NCI-H2227 (cell line): ENCODE results near the gene GPAT2.
"Not testable (repeated sequence)": the region's sequence is repeated elsewhere in the genome, so short reads cannot be mapped to it uniquely, and the experiment has no call there.

Source experiments
- DNase-seq: peaks from one replicate; lab custom pipeline; 2025; ENCODE audit not compliant: unreplicated experiment; lab: John Stamatoyannopoulos, UW

GPAT2 gene

GRCh38 chr2:96034792-96035191 is at the start of gene GPAT2:
GPAT2 (minus strand) TSS chr2:96034916; CDS start chr2:96032359, 2,557 bp downstream.
- DNase-seq = not testable (repeated sequence)

- DNase-seq = no peak
Measured at GRCh38 chr2:96083989-96084857, 49.5 kb upstream of the GPAT2 start.

DNA sequence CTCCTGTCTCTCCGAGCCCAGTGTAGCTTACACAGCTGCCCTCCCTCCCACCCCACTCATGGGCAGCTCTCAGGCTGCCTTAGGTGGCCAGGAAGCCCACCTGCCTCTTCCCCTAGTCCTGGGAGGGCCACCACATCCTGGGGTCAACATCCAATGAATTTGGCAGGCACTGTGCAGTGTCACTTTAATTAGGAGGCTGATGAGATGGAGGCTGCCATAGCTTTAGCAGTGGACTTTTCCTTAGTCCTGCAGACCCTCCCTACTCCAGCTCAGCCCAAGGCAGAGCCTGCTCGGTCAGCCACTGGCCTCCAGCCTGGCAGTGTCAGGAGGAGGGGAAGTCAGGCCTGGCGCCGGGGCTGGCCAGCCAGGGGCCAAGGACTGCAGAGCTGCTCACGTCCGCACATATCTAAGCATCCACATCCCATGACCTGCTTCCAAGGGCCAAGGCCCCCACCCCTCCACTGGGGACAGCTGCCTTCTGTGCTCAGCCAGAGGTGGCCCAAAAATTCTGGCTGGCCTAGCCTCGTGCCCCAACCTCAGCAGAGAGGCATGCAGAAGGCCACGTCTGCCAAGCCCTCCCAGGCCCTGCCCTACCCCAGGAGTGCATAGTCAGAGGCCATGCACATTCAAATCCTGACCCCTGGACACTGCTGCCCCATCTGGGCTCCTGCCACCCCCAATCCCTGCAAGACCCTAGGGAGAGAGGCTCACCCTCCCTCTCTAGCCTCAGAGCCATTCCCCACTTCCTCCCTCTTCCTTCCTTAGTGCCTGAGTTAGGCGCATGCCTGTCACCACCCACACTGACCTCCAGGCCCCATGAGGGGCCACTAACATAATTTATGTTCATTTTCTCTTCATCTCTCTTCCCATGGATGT is 48.6 kb upstream of the GPAT2 start:
- no peak for DNase-seq

- no peak for DNase-seq
Measured at GRCh38 chr2:96082211-96083063, 47.7 kb upstream of the GPAT2 start.

DNA sequence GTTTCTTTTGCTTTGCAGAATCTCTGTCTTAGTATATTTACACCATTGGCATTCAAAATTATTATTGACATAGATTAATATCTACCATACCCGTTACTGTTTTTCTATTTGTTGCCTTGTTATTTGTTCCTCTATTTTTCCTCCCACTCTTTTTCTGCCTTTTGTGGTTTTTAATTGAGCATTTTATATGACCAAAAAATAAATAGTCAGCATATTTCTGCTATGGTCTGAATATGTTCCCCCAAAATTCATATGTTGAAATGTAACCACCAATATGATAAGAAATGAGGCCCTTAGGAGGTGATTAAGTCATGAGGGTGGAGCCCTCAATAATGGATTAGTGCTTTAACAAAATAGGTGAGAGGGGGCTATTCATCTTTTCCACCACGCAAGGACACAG is 46.3 kb upstream of the GPAT2 start:
- DNase-seq = no peak

DNA sequence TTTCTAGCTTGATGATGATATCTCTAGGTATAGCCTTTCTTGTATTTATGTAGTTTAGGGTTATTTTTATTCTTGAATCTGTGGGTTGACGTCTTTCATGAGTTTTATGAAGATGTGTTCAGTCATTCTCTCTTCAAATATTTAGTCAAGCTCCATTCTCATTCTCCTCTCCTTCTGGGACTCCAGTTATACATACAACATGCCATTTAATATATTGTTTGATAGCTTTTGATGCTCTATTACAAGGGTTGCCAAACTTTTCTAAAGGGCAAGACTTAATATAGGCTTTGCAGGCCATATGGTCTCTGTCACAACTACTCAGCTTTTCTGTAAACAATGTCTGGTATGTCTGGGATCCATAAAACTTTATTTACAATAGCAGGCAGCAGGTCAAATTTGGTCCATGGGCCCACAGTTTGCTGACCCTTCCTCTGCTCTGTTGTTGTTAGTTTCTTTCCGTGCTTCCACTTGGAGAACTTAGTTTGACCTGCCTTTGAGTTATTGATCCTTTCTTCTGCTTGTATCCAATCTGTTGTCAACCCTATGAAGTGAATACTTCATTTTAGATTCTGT is 40.6 kb upstream of the GPAT2 start:
- DNase-seq = no peak

DNA sequence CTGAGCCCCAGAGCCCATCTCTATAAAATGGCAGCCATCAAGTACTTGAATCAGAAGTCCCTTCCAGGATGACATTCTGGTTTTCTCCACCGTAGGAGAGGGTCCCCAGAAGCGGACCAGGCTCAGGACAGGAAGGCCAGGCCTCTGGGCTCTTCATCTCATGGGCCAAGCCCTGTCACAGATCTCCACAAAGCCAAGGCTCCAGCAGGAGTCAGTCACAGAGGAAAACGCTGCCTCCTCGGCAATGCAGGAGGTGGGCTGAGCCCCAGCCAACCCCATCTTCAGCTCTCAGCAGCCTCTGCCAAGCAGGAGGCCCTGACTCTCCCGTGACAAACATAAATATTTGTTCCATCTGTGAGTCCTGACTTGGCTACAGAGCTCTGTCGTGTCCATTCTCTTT is 39.4 kb upstream of the GPAT2 start:
- no peak for DNase-seq

DNA sequence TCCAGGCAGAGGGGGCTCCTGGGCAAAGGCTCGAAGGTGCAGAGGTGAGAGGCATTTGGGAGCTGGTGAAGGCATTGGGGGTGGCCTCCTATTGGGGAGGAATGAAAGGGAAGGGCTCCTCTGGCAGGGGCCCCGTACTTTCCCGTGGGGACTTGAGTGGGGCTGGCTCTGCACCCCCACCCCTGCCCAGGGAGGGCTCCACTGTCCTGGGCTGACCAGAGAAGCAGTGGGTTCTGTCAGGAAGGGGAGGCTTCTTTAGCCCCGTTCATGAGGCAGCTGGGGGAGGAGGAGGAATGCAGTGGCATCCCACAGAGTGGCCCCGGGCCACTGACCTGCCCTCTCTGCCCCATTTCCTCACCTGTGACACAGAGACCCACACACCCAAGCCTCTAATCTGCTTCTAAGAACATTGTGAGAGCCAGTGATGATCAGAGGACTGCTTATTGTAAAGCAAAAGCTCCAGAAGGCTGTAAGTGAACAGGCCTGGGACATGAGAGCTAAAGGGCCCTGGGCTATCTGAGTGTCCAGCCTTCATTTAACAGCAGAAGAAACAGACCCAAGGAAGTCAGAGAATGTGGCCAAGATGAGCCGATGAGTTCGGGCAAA is 38.6 kb upstream of the GPAT2 start:
- DNase-seq = no peak

DNA sequence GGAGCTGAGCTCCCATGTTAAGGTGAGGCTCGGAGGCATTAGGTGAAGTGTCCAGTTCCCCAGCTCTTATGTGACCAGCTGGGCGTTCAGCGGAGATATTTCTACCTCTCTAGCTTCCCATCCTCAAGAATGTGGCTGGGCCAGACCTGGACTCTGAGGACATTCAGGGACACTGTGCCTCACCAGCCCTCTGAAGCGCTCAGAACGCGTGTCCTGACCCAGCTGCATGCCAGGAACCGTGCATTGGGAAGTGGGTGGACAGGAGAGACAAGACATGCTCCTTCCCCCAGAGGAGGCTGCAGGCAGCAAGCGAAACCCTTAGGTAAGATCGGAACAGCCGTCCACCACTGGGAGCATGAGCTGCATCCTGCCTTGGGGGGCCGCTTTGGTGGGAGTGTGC is 38.0 kb upstream of the GPAT2 start:
- no peak for DNase-seq

DNA sequence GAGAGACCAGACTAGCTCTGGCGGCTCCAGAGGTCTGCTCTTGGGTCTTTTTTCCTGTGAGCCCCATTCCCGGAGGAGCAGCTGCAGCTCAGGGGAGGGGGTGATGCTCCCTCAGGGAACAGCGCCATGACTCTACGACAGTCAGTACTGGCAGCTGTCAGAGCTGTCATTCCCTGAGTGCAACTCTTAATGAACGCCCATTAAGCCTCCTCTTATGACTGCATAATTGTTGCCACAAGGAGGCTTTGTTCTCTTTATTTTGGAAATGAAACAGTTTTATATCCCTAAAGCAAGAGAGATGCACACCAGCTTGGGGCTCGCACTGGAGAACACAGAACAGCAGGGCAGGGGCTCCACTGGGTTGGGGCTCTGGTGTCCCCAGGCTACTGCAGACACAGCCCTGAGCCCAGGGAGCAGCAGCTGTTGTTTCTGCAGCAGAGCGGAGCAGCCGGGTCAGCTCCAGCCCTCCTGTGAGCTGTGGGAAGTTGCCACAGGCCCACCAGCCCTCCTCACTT is 37.3 kb upstream of the GPAT2 start:
- DNase-seq = not testable (repeated sequence)

DNA sequence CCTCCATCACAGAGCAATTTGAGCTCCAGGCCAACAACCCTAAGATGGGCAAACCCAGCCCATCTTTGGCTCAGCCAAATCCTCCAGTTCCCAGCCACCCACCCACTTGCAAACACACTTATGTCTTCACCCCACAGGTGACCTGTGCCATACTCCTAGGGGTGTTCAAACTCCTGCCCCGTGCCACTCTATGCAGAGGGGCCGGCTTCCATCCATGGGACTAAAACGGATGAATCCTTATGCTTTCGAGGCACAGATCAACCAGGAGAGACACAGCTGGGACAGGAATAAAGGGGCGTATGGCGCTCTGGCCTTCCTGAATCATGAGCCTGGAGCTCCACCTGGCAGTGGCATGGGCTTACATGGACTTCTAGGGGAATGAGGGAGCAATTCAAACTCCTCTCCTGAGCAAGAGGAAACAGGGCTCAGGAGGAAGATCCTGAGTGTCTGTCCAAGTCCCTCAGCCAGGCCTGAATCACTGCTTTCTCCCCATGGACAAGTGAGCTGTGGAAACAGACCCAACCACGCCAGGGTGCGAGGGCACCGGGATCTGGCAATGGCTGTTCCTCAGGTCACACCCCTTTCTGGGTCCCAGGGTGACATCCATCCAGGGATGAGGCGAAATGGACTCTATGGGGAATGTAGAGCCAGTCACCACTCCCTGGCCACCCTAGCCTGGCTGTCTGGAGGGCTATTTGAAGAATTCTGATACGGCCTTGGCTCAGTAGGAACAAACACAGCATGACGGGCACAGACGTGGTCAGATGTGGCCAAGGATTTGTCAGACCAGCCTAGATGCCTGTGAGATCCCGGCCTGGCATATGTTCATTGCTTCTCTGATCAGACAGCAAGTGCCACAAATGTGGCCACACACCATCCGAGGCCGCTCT is 36.6 kb upstream of the GPAT2 start:
- not testable (repeated sequence) for DNase-seq

- DNase-seq = not testable (repeated sequence)
Measured at GRCh38 chr2:96070351-96070750, 35.6 kb upstream of the GPAT2 start.

- DNase-seq = not testable (repeated sequence)
Measured at GRCh38 chr2:96069878-96070277, 35.2 kb upstream of the GPAT2 start.

DNA sequence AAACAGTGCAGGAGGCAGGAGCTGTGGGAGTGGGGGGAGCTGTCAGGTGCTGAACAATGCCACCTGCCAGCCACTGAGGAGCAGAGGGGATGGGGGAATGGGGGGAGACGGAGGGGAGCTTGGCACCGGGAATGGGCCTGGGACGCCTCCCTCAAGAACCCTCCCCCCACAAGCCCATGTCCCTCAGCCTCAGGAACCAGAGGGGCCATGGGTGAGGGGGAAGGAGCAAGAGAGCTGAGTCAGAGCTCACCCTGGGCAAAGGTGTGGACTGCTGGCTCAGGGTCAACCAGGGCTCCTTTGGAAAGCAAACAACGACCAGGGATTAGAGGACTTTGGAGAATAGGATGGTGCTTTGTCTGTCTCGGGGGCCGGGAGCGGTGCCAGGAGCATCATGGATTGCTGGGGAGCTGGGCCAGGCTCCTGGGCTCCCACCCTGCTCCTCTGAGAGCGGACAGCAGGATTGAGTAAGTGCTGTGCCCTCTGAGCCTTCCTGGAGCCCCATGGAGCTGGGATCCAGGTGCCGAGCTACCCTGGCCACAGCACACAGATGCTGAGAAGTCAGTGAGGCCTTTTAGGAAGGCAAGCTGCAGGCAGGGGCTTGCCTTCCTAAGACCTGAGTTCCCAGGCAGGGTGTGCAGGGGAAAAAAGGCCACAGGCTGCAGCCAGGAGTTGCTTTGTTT is 33.3 kb upstream of the GPAT2 start:
- not testable (repeated sequence) for DNase-seq

DNA sequence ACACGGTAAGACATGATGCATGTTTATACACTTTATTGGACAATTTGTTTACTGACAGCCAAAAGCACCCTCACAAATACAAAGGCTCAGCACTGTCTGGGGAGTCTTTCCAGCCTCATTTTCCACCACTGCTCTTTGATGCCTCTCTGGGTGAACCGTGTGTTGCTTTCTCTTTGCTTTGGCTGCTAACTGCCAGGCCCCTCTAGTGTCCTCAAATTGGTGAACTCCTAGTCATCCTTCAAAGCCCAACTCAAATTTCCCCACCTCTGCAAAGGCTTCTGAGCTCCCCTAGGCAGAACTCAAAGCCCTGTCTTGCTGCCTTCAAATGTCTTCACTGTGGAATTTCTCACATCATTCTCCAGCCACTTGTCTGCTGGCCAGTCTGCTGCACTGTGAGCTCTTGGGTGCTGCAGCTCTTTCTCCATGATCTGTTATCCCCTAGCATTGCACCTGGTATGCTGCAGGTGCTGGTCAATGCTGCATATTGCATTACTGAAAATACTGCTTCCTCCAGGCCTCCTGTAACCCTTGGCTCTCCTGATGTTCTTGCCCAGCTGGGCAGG is 32.5 kb upstream of the GPAT2 start:
- not testable (repeated sequence) for DNase-seq

DNA sequence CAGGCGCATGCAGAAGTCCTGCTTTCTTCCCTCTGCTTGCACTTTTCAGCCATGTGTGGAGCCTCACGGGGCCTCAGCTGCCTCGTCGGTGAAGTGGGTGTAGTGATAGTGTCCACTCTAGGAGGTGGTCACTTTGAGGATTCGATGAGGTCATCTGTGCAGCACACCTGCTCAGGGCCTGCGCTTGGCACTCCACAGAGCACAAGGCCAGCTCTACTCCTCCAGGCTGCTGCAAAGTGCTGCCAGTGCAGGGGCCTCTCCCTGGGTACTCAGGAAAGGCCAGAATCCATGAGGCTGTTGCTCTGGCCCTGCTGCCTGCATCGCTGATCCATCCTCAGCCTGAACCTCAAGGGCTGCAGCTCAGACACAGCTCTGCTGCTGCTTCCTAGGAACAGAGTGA is 31.8 kb upstream of the GPAT2 start:
- DNase-seq = not testable (repeated sequence)

DNA sequence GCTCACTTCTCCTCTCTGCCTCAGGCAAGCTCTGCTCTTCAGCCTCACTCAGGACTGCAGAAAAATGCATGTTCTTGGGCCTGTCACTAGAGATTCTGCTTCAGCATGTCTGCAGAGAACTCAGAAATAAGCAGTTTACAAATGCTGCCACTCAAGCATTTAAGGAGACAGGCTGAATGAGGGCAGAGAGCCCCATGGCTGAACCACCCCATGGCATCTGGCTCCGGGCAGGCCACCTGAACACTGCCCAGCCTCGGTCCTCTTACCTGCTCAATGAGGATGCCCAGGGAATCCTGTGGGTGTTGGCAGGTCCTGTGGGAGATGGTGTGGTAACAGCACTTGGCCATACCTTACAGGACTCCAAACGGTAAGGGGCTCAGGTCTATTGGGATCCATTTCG is 31.2 kb upstream of the GPAT2 start:
- DNase-seq = not testable (repeated sequence)

GRCh38 chr2:96065381-96065930 is 30.7 kb upstream of the GPAT2 start:
- no peak for DNase-seq
